ENCODE measurements around the gene PPP1CB. TPM values are rescaled to one million over a fixed set of nuclear protein-coding genes. Genes with fewer than 3 reads are reported as not detected.
A peak's percentile ranks its signal among the peaks of the same experiment; 100 is the strongest.

Gene PPP1CB
- total and polyA plus RNA-seq, 10 of the 15 experiments (the other 5 are each of a cell fraction or from before 2014, with no cell fraction given) = 37.5 to 176 (median 84.9) TPM

DNA sequence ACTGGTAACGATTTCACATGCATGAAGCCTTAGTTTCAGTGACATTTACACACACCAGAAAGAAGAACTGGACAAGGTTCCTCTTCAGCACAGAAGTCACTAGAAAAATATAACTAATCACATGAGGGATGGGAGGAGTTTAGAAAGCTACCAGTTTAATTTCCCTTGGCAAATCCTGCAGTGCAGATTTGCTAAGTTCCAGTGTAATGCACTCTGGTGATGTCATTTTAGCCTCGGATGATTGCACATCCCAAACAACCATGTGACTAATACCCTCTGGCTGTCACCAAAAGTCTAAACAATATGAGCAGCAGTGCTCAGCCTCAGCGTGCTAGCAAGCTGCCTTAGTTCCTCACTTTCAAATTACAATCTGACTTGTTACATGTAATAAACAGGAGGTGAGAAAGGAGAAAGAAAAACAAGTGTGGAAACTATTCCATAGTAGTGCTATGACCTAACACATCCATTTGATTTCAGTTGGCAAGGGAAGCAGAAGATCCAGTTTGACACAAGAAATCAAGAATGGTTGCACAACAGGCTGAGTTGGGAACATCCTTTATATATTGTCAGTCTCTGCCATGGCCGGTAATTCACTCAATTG lies 35.3 kb upstream of the PPP1CB start:
- peaks cover 2% of the 10 kb centered on the region; the same call in 1 of the 2 replicates for H3K4me1 ChIP-seq (ENCODE audit: control insufficient read depth, insufficient read depth, low read length)
- no peaks in the 10 kb centered on the region for H3K79me2 ChIP-seq (ENCODE audit: control insufficient read depth, insufficient read depth, low read length)
- H3K9me3 ChIP-seq (replicated peaks; ENCODE audit: control insufficient read depth, insufficient read depth, low read length) = no peaks in the 10 kb centered on the region
- no peak overlapping the region for H3K27ac ChIP-seq (ENCODE audit: control insufficient read depth, insufficient read depth)
- SMC1A ChIA-PET (ENCODE audit: uncharacterized antibody, unreplicated experiment) = interaction anchor here (1.3 kb wide), 1 partner anchor 122 kb away, joined by 6 read pairs; no protein-coding TSS in a partner anchor
- peak; percentile 78 for ATAC-seq
- CTCF ChIA-PET = no interaction called here
- H4K20me1 ChIP-seq (ENCODE audit: control insufficient read depth, insufficient read depth) = no peaks in the 10 kb centered on the region
- RAD21 ChIA-PET (ENCODE audit: unreplicated experiment) = interaction anchor here (1.1 kb wide), 1 partner anchor 122 kb away, joined by 3 read pairs; no protein-coding TSS in a partner anchor
- H3K4me2 ChIP-seq (ENCODE audit: control insufficient read depth, insufficient read depth) = 0 out of 2 replicates have a peak overlapping the region, but pooled peaks have one; percentile 11
- in situ Hi-C loops (cut with MboI) = no loop called here
- H3K4me3 ChIP-seq = no peak overlapping the region
- POLR2A ChIA-PET = no interaction called here
- H2AFZ ChIP-seq (ENCODE audit: control insufficient read depth, low read depth, low read length) = peak overlapping the region; percentile 41; the same call in 1 of the 2 replicates
- intact Hi-C loops (cut with micrococcal nuclease; ENCODE audit: unreplicated experiment) = no loop called here
- H3K36me3 ChIP-seq (ENCODE audit: control insufficient read depth in 2 of 2, insufficient read depth in 2 of 2, low read length in 1 of 2) = no peaks in the 10 kb centered on the region
- FAIRE-seq = peak; percentile 61
- BruUV-seq (replicated peaks) = no TSS peak
- no peaks in the 10 kb centered on the region for H3K27me3 ChIP-seq (replicated peaks in 1 of 2; ENCODE audit: control insufficient read depth in 2 of 2, insufficient read depth in 2 of 2, low read length in 1 of 2)
- H3K9ac ChIP-seq (ENCODE audit: control insufficient read depth, insufficient read depth, low read length) = no peak overlapping the region
- WGBS (ENCODE audit: insufficient coverage, insufficient replicate concordance, low lambda C conversion rate, missing lambda C conversion rate) = 34% methylated on average over 4 of the region's 4 CpGs
- DNase-seq (ENCODE audit: low read depth, low spot score) = peak; percentile 9
- TF ChIP-seq YY1 (IDR thresholded peaks at IDR 0.05; ENCODE audit: low read depth, low read length) = no peak
- TF ChIP-seq, protein P1, sequence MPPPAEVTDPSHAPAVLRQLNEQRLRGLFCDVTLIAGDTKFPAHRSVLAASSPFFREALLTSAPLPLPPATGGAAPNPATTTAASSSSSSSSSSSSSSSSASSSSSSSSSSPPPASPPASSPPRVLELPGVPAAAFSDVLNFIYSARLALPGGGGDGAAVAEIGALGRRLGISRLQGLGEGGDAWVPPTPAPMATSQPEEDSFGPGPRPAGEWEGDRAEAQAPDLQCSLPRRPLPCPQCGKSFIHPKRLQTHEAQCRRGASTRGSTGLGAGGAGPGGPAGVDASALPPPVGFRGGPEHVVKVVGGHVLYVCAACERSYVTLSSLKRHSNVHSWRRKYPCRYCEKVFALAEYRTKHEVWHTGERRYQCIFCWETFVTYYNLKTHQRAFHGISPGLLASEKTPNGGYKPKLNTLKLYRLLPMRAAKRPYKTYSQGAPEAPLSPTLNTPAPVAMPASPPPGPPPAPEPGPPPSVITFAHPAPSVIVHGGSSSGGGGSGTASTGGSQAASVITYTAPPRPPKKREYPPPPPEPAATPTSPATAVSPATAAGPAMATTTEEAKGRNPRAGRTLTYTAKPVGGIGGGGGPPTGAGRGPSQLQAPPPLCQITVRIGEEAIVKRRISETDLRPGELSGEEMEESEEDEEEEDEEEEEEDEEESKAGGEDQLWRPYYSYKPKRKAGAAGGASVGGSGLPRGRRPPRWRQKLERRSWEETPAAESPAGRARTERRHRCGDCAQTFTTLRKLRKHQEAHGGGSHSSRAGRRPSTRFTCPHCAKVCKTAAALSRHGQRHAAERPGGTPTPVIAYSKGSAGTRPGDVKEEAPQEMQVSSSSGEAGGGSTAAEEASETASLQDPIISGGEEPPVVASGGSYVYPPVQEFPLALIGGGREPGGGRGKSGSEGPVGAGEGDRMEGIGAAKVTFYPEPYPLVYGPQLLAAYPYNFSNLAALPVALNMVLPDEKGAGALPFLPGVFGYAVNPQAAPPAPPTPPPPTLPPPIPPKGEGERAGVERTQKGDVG (CRISPR knock-in tag; IDR thresholded peaks at IDR 0.05) = no peak
- TF ChIP-seq, protein P2, sequence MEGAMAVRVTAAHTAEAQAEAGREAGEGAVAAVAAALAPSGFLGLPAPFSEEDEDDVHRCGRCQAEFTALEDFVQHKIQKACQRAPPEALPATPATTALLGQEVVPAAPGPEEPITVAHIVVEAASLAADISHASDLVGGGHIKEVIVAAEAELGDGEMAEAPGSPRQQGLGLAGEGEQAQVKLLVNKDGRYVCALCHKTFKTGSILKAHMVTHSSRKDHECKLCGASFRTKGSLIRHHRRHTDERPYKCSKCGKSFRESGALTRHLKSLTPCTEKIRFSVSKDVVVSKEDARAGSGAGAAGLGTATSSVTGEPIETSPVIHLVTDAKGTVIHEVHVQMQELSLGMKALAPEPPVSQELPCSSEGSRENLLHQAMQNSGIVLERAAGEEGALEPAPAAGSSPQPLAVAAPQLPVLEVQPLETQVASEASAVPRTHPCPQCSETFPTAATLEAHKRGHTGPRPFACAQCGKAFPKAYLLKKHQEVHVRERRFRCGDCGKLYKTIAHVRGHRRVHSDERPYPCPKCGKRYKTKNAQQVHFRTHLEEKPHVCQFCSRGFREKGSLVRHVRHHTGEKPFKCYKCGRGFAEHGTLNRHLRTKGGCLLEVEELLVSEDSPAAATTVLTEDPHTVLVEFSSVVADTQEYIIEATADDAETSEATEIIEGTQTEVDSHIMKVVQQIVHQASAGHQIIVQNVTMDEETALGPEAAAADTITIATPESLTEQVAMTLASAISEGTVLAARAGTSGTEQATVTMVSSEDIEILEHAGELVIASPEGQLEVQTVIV (IDR thresholded peaks at IDR 0.05; ENCODE audit: borderline replicate concordance, partially characterized antibody) = no peak
- no peak for TF ChIP-seq ETV6 (conservative IDR thresholded peaks at IDR 0.05 in 1 of 2, IDR thresholded peaks at IDR 0.05 in 1 of 2; ENCODE audit: borderline replicate concordance in 1 of 2, low read depth in 1 of 2)
- no peak for TF ChIP-seq JUNB (IDR thresholded peaks at IDR 0.05)
- TF ChIP-seq, protein P3, sequence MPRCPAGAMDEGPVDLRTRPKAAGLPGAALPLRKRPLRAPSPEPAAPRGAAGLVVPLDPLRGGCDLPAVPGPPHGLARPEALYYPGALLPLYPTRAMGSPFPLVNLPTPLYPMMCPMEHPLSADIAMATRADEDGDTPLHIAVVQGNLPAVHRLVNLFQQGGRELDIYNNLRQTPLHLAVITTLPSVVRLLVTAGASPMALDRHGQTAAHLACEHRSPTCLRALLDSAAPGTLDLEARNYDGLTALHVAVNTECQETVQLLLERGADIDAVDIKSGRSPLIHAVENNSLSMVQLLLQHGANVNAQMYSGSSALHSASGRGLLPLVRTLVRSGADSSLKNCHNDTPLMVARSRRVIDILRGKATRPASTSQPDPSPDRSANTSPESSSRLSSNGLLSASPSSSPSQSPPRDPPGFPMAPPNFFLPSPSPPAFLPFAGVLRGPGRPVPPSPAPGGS (IDR thresholded peaks at IDR 0.05; ENCODE audit: borderline replicate concordance, insufficient read depth, low read depth, low read length, poor library complexity, severe bottlenecking) = no peak
- TF ChIP-seq, protein P4, sequence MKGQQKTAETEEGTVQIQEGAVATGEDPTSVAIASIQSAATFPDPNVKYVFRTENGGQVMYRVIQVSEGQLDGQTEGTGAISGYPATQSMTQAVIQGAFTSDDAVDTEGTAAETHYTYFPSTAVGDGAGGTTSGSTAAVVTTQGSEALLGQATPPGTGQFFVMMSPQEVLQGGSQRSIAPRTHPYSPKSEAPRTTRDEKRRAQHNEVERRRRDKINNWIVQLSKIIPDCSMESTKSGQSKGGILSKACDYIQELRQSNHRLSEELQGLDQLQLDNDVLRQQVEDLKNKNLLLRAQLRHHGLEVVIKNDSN (IDR thresholded peaks at IDR 0.05; ENCODE audit: borderline replicate concordance, extremely low read length, insufficient read depth, low read depth, low read length) = no peak
- TF ChIP-seq BCL11A (IDR thresholded peaks at IDR 0.05; ENCODE audit: low read depth, low read length) = no peak
- TF ChIP-seq RUNX3 (IDR thresholded peaks at IDR 0.05; ENCODE audit: low read length) = no peak; the same call in 1 of the 2 replicates
- no peak for TF ChIP-seq KDM1A (IDR thresholded peaks at IDR 0.05; ENCODE audit: borderline replicate concordance)
- TF ChIP-seq, protein P5, sequence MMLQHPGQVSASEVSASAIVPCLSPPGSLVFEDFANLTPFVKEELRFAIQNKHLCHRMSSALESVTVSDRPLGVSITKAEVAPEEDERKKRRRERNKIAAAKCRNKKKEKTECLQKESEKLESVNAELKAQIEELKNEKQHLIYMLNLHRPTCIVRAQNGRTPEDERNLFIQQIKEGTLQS (IDR thresholded peaks at IDR 0.05; ENCODE audit: borderline replicate concordance, extremely low read depth, low read depth, low read length) = 0 out of 2 replicates have a peak, but pooled peaks have one; percentile 3

All from GM12878 (cell line).